ENCODE measurements around the gene CLIP2.
"Not testable (repeated sequence)": the region's sequence is repeated elsewhere in the genome, so short reads cannot be mapped to it uniquely, and the experiment has no call there.

DNA sequence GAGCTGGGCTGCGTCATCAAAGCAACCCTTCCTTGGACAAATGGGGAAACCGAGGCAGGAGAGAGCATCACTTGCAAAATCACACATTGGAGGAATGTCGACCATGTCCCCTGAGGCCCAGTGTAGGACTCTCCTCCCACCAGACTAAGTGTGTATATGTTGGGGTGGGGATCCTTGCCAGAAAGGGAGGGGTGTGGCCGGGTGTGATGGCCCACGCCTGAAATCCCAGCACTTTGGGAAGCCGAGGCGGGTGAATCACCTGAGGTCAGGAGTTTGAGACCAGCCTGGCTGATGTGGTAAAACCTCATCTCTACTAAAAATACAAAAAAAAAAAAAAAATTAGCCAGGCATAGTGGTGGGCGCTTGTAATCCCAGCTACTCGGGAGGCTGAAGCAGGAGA, 141.2 kb downstream of the CLIP2 start:
- TF ChIP-seq, protein P1, sequence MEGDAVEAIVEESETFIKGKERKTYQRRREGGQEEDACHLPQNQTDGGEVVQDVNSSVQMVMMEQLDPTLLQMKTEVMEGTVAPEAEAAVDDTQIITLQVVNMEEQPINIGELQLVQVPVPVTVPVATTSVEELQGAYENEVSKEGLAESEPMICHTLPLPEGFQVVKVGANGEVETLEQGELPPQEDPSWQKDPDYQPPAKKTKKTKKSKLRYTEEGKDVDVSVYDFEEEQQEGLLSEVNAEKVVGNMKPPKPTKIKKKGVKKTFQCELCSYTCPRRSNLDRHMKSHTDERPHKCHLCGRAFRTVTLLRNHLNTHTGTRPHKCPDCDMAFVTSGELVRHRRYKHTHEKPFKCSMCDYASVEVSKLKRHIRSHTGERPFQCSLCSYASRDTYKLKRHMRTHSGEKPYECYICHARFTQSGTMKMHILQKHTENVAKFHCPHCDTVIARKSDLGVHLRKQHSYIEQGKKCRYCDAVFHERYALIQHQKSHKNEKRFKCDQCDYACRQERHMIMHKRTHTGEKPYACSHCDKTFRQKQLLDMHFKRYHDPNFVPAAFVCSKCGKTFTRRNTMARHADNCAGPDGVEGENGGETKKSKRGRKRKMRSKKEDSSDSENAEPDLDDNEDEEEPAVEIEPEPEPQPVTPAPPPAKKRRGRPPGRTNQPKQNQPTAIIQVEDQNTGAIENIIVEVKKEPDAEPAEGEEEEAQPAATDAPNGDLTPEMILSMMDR (IDR thresholded peaks at IDR 0.05; ENCODE audit: poor library complexity, severe bottlenecking), result not testable (repeated sequence)
- TF ChIP-seq EP300 (conservative IDR thresholded peaks at IDR 0.05; ENCODE audit: poor library complexity, severe bottlenecking); EZH2 (IDR thresholded peaks at IDR 0.05; ENCODE audit: borderline replicate concordance, insufficient read depth, low read length, poor library complexity, severe bottlenecking); SMC3 (conservative IDR thresholded peaks at IDR 0.05; ENCODE audit: poor library complexity); POLR2AphosphoS5 (IDR thresholded peaks at IDR 0.05): not testable (repeated sequence)

All from neural cell (in vitro differentiated cells).